Choroid plexus epithelial cell (primary cell): ENCODE results near the gene TCF23.

Experiments
- DNase-seq: peaks from one replicate; pipeline ENCODE4 v3.0.0-alpha.2; 2010; ENCODE audit warnings: low read depth
- H3K4me3 ChIP-seq: 2 replicates; pipeline ENCODE4 v1.5.1; 2011; ENCODE audit warnings: low read depth, mild to moderate bottlenecking, control low read depth, low read length, moderate library complexity
- CTCF ChIP-seq: conservative IDR thresholded peaks from 2 replicates; pipeline ENCODE4 v1.5.1; 2011; ENCODE audit warnings: low read depth, mild to moderate bottlenecking, control low read depth, inconsistent platforms, low read length, moderate library complexity

TCF23 gene

DNA sequence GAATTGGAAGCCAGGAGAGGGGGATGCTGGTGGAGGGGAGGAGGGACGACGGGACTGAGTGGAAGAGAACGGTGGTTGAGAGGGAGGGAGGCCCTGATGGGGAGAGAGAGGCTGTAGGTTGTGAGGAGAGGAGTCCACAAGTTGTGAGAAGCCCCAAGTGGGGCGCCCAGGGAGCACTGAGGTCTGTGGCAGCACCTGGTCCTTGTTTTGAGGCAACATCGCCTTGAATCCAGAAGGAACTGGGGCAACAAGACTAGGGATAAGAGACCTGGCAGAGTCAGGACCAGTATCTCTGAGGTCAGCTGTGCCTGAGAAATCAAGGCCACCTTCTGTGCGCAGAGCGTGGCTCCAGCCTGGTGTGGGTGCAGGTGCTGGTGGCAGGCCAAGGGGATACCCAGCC is 10.7 kb upstream of the TCF23 start:
- no peak for DNase-seq
- H3K4me3 ChIP-seq: no peak overlapping the region
- no peak for TF ChIP-seq CTCF

GRCh38 chr2:27139310-27139709 is 9.5 kb upstream of the TCF23 start, which contains the start of gene PRR30:
Gene PRR30 (minus strand): TSS chr2:27139410. CDS start chr2:27138329, 1,081 bp downstream.
- no peak for TF ChIP-seq CTCF
- no peak within 1 kb of the TSS for H3K4me3 ChIP-seq
- no peak for DNase-seq

- H3K4me3 ChIP-seq: no peak overlapping the region
- TF ChIP-seq CTCF: no peak
- no peak for DNase-seq
These were observed 5.5 kb upstream of the TCF23 start for GRCh38 chr2:27143285-27143684.

- H3K4me3 ChIP-seq: no peak overlapping the region
- no peak for DNase-seq
- TF ChIP-seq CTCF: no peak
These were observed 3.1 kb upstream of the TCF23 start for GRCh38 chr2:27145682-27146081.

DNA sequence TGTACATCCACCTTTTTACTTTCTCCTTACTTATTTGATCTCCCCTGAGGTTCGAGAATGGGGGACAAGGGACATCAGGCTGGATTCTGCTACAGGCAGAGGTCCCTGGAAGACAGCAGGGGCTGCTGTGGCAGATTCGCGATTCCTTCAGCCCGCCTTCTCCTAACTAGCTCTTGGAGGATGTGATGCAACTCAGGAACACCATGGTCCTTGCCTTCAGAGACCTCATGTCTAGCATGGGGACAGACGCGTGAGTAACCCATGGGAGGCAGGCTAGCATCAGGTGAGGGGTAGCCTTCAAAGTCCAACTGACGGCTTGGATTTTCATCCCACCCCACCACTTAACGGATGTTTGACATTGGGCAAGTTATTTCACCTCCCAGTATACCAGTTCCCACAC is 869 bp upstream of the TCF23 start:
- TF ChIP-seq CTCF: no peak
- no peak overlapping the region for H3K4me3 ChIP-seq
- no peak for DNase-seq

DNA sequence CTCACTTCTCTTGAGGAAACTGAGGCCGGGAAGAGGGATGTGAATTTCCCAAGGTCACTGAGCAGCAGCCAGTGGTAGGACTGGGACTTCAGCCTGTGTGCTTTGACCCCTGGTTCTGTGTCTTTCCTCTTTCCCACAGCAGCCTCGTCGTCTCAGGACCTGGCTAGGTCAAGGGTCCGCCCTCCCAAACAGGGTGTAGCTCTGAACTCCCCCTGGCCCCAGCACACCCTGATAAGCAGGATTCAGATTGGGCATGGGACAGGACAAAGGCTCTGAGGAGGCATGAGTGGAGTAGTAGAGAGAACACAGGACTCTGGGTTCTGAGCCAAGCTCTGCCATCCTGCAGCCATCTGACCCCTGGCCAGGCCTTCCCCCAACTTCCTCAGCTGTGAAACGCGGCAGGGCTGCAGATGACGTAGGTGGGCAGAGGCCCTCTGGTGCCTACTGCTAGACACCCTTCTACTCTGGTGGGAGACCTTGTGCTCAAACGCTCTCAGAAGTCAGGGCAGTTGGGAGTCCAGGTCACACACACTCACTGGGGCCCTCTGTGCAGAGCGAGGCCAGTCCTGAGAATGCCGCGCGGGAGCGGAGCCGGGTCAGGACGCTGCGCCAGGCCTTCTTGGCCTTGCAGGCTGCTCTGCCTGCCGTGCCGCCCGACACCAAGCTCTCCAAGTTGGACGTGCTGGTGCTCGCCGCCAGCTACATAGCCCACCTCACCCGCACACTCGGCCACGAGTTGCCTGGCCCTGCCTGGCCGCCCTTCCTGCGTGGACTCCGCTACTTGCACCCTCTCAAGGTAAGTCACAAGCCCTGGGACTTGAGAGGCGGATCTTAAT is 984 bp downstream of the TCF23 start:
- no peak for DNase-seq
- no peak for TF ChIP-seq CTCF
- no peak overlapping the region for H3K4me3 ChIP-seq
